BE2C (cell line): Measurements from ENCODE around the gene DENND5B.

Experiments used
- DNase-seq: peaks from one replicate; pipeline ENCODE4 v3.0.0-alpha.2; 2020
- H3K27me3 ChIP-seq: fragments of 250-450 bp; sonication (Bioruptor Pico); 2 replicates; pipeline ENCODE4 v1.5.1; 2020; ENCODE audit warnings: mild to moderate bottlenecking
- H3K36me3 ChIP-seq: fragments of 250-450 bp; sonication (Bioruptor Pico); 2 replicates; pipeline ENCODE4 v1.5.1; 2020; ENCODE audit warnings: mild to moderate bottlenecking
- H3K4me1 ChIP-seq: fragments of 250-450 bp; sonication (Bioruptor Pico); 2 replicates; pipeline ENCODE4 v1.5.1; 2020
- H3K4me3 ChIP-seq: 2 replicates; pipeline ENCODE4 v1.5.1; 2011; ENCODE audit warnings: low read depth, low read length
- H3K9me3 ChIP-seq: fragments of 250-450 bp; sonication (Bioruptor Pico); 2 replicates; pipeline ENCODE4 v1.5.1; 2020
- CTCF ChIP-seq: IDR thresholded peaks from 2 replicates; pipeline ENCODE4 v1.5.1; 2012; ENCODE audit warnings: mild to moderate bottlenecking, low read depth, low read length

Gene DENND5B

DNA sequence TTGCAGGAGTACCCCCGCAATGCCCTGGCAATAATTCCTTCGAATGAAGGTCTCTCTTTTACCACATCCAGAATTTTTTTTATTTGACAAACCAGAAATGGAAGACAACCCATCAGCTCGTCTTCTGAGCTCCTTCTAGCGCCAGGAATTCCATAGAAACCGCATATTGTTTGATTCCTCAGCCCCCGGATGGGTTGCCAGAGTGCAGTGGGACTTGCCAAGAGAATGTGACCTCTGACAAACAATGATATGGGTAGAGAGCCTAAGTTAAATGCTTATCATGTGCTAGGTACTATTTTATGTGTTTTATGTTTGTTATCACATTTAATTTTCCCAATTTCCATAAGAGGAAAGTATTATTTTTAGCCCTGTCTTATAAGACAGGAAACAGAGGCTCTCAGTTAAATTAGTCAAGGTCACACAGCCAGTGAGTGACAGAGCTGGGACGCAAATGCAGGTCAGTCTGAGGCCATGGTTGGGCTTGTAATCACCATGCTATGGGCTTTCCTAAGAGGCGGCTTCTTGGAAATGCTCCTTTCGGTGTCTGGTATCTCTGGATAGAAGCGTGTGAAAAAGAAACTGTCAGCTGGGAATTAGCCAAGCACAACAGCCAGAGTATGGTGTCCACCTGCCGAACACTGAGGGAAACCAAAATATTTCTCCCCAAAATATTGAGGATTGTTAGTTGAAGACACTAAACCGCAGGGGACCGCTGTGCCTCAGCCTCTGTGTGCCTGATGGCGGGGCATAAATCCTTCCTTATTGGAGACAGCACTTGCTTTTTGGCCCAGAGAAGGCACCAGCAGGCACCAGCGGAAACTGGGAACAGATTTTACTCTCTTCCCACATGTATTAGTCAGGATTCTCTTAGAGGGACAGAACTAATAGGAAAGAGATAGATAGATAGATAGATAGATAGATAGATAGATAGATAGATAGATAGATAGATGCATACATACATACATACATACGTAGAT lies 39.1 kb upstream of the DENND5B start:
- Histone ChIP-seq H3K4me3 (no peak overlapping the region), H3K9me3 (no peaks in the 10 kb centered on the region), H3K4me1 (no peaks in the 10 kb centered on the region), H3K36me3 (peaks cover 5% of the 10 kb centered on the region; the same call in 1 of the 2 replicates), H3K27me3 (no peaks in the 10 kb centered on the region)
- no peak for DNase-seq
- no peak for TF ChIP-seq CTCF

- no peaks in the 10 kb centered on the region for H3K27me3 ChIP-seq
- TF ChIP-seq CTCF, result no peak
- peaks cover 3% of the 10 kb centered on the region; the same call in 1 of the 2 replicates for H3K36me3 ChIP-seq
- no peak for DNase-seq
- no peaks in the 10 kb centered on the region for H3K4me1 ChIP-seq
- no peak overlapping the region for H3K4me3 ChIP-seq
- H3K9me3 ChIP-seq, result no peaks in the 10 kb centered on the region
These were observed 36.6 kb upstream of the DENND5B start for GRCh38 chr12:31627456-31628054.

DNA sequence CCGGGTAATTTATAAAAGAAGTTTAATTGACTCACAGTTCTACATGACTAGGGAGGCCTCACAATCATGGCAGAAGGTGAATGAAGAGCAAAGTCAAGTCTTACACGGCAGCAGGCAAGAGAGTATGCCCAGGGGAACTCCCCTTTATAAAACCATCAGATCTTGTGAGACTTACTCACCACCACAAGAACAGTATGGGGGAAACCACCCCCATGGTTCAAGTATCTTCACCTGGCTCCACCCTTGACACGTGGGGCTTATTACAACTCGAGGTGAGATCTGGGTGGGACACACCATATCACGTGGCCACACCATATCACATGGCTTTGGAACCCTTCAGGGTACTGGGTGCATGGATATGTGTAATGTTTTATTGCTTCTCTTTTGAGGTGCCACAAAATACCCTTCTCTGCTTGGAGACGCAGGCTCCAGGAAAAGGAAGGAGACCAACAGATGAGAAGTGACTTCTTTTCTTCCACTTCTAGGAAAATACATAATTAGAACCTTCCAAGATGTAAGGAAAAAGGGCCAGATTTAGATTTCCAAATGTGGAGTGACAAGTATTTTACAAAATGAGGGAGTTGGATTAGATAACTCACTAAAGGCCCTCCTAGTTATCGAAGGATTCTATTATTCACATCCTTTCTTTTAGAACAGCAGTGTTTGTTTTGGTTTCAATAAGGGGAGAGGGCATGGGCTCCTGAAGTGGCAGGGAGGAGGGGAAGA lies 35.5 kb upstream of the DENND5B start:
- H3K4me1 ChIP-seq, result no peaks in the 10 kb centered on the region
- no peak for DNase-seq
- H3K36me3 ChIP-seq, result no peaks in the 10 kb centered on the region; the same call in none of the 2 replicates
- H3K27me3 ChIP-seq, result no peaks in the 10 kb centered on the region
- H3K4me3 ChIP-seq, result no peak overlapping the region
- H3K9me3 ChIP-seq, result no peaks in the 10 kb centered on the region
- TF ChIP-seq CTCF, result no peak

- no peak for TF ChIP-seq CTCF
- Histone ChIP-seq H3K36me3 (no peaks in the 10 kb centered on the region; the same call in none of the 2 replicates), H3K27me3 (no peaks in the 10 kb centered on the region), H3K9me3 (no peaks in the 10 kb centered on the region), H3K4me3 (no peak overlapping the region), H3K4me1 (no peaks in the 10 kb centered on the region)
- no peak for DNase-seq
These were observed 31.1 kb upstream of the DENND5B start for GRCh38 chr12:31622038-31622437.

- H3K27me3 ChIP-seq, result no peaks in the 10 kb centered on the region
- H3K36me3 ChIP-seq, result no peaks in the 10 kb centered on the region; the same call in none of the 2 replicates
- no peak for DNase-seq
- no peak for TF ChIP-seq CTCF
- no peaks in the 10 kb centered on the region for H3K9me3 ChIP-seq
- no peak overlapping the region for H3K4me3 ChIP-seq
- no peaks in the 10 kb centered on the region for H3K4me1 ChIP-seq
These were observed 29.4 kb upstream of the DENND5B start for GRCh38 chr12:31620311-31620710.
